T-helper 2 cell treated with Interferon-gamma antibody and Interleukin-4, amounts not matched to agents 5 μg/mL and 100 μg/mL, for 36 hours (primary cell): ENCODE results near the gene ADNP.
A peak's percentile ranks its signal among the peaks of the same experiment; 100 is the strongest.
"Not testable (repeated sequence)": the region's sequence is repeated elsewhere in the genome, so short reads cannot be mapped to it uniquely, and the experiment has no call there.

Experiments used
- DNase-seq: peaks from one replicate; pipeline ENCODE4 v3.0.0; 2021; ENCODE audit warnings: low spot score
- H3K27ac Mint-ChIP-seq: one replicate; pipeline ENCODE4 v1.8.0; 2021; ENCODE audit warnings: mild to moderate bottlenecking, mixed read lengths
- H3K27me3 Mint-ChIP-seq: one replicate; pipeline ENCODE4 v1.8.0; 2021; ENCODE audit warnings: low read depth, mixed read lengths
- H3K36me3 Mint-ChIP-seq: one replicate; pipeline ENCODE4 v1.8.0; 2021; ENCODE audit warnings: low read depth, mixed read lengths
- H3K4me1 Mint-ChIP-seq: one replicate; pipeline ENCODE4 v1.8.0; 2021; ENCODE audit warnings: low read depth, mixed read lengths
- H3K4me3 Mint-ChIP-seq: one replicate; pipeline ENCODE4 v1.8.0; 2022; ENCODE audit warnings: mild to moderate bottlenecking, moderate library complexity, mixed read lengths
- H3K9me3 Mint-ChIP-seq: one replicate; pipeline ENCODE4 v1.8.0; 2021; ENCODE audit warnings: mixed read lengths

Gene ADNP

DNA sequence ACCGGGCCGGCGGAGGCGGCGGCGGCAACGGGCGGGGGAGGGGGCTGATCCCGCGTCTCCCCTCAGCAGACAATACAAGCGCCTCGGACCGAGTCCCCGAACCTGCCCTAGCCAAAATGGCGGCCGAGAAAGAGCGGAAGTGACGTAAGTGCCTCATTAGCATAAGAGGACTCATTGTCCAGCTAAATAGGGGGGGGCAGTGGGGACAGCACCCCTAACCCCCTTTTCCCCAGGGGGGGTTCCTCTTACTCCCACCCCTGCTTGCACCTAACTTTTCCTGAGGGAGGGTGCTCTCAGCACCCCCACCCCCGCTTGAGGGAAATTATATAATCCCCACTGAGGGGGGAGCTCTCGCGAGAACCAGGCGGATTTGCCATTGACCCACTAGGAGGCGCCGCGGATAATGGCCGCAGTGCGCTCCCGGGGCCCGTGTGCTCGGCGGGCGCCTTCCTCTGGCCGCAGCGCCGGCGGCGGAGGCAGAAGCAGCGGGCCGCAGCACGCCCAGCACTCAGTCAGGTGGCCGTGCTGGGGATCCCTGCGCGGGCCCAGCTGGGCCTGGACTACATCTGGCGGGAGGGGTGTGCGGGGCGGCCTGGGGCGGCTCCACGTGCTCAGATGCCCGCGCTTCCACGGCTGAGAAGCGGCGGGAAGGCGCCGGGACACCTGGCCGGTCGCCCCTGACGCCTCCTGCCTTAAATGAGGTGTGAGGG, at the start of gene ADNP:
TSS of gene ADNP (minus strand) at position 132 of the 710 bp plus-strand sequence. CDS start 27,441 bp downstream, outside the sequence.
- peaks cover 65% of the 10 kb centered on the region for H3K36me3 Mint-ChIP-seq
- peak within 1 kb of the TSS; percentile 93 for H3K4me3 Mint-ChIP-seq

DNA sequence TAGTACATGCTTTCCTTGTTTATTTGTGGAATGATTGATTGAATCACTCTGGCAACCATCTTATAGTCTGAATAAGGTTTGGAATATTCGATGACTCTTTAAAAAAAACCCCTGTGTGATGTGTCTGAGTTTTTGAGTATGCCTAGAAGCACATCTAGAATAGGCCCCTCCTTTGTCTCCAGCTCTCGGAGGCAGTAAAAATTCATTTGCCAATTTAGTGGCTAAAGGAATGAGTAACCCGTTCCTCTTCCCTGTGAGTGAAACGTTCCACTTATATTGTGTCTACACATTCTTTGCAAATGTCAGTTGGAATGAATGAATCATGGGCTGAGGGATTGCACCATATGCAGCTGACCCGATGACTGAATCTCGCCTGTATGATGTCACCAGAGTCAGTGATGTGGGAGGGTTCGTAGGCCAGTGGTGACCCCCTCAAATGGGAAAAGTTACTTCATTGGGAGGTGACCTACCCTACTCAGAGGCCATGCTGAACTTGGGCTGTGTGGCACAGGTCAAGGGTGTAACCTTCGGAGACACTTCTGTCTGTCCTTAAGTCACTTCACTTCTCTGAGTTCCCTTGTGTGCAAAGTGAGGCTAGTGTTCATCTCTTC, 48.9 kb upstream of the ADNP start:
- Mint-ChIP-seq H3K36me3 (no peaks in the 10 kb centered on the region), H3K27ac (no peak overlapping the region), H3K4me3 (no peak overlapping the region), H3K4me1 (peaks cover 2% of the 10 kb centered on the region), H3K27me3 (peaks cover 6% of the 10 kb centered on the region), H3K9me3 (no peaks in the 10 kb centered on the region)
- peak; percentile 73 for DNase-seq

More for the DNA sequence above, at the start of gene ADNP:
- Mint-ChIP-seq H3K9me3 (no peaks in the 10 kb centered on the region), H3K4me1 (peaks cover 36% of the 10 kb centered on the region), H3K27me3 (no peaks in the 10 kb centered on the region), H3K27ac (peak within 1 kb of the TSS; percentile 96)
- peak; percentile 84 for DNase-seq

DNA sequence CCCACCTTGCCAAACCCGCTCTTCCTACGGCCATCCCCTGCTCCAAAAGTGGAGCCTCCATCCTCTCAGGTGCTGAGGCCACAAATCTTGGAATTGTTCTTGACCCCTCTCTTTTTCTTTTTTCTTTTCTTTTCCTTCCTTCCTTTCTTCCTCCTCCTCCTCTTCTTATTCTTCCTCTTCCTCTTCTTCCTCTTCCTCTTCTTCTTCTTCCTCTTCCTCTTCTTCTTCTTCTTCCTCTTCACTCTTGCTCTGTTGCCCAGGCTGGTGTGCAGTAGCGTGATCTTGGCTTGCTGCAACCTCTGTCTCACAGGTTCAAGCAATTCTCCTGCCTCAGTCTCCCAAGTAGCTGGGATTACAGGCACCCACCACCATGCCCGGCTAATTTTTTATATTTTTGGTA, 47.3 kb upstream of the ADNP start:
- H3K27me3 Mint-ChIP-seq, H3K9me3 Mint-ChIP-seq, DNase-seq, H3K27ac Mint-ChIP-seq, H3K36me3 Mint-ChIP-seq, H3K4me3 Mint-ChIP-seq, H3K4me1 Mint-ChIP-seq: not testable (repeated sequence)

DNA sequence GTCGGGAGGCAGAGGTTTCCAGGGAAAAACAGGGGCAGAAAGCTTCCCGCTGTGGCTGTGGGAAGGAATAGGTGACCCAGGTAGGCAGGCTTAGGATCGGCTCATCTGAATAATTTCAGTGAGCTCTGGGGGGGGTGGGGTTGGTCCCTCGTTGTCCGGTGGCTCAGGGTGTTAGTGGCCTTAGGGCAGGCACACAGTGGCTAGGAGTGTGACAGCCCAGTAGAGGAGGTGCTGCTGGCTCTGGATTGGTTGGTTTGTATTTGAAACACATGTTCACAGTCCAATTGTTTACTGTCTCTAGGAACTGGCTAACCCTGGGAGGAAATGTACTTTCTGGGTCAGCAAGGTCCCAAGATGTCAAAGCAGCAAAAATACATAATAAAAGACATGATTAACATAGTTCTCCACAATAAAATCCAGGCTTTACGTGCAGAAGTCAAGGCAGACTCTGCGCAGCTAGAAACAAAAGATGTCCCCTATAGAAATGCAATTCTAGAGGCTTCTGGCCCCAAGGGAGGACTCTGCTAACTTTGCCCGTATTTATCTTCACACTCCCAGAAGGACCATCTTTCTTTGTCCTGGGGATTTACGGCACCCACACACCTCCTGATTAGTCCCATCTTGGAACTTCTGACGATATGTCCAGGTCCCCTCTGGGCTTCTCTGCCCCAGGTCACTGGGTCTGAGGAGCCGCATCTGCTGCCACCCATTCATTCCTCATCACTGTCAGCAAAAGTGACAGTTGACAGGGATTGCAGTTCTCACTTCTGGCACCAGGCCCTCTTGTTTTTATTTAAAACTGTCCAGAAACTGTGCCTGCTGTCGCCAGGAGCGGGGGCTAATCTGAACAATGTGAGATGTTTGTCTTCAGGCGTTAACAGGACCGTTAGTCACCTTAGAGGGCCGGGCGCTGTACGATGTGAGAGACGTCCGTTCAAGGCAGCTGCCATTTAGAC, 46.1 kb upstream of the ADNP start:
- H3K27me3 Mint-ChIP-seq = peaks cover 6% of the 10 kb centered on the region
- no peaks in the 10 kb centered on the region for H3K36me3 Mint-ChIP-seq
- no peak overlapping the region for H3K4me3 Mint-ChIP-seq
- H3K4me1 Mint-ChIP-seq = peaks cover 2% of the 10 kb centered on the region
- H3K27ac Mint-ChIP-seq = no peak overlapping the region
- H3K9me3 Mint-ChIP-seq = no peaks in the 10 kb centered on the region
- DNase-seq = no peak

DNA sequence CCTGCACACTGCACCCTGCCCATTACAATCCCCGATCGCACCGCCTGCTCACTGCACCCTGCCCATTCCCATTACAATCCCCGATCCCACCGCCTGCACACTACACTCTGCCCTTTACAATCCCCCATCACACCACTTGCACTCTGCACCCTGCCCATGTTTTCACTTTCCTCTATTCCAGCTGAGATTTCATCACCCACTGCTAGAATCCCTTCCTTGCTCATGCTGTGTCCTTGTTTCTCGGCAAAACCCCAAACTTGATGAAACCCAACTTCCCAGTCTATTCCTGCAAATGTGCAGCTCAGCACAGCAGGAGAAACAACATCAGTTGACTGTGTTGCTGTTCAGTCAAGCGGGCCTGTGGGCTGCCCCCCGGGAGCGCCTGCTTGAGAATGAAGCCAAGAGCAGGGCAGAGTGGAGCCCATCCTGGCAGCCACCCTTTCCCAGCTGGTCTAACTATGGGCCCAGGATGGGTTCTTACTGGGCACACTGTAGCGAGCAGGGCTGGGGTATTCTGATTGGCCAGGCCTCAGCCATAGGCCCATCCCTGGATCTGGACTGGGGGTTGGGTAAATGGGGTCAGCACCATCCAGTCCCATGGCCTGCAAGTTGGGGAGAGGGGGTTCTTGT, 44.6 kb upstream of the ADNP start:
- Mint-ChIP-seq H3K36me3 (no peaks in the 10 kb centered on the region), H3K27ac (no peak overlapping the region), H3K9me3 (no peaks in the 10 kb centered on the region), H3K4me1 (peaks cover 2% of the 10 kb centered on the region), H3K27me3 (peaks cover 6% of the 10 kb centered on the region), H3K4me3 (no peak overlapping the region)
- DNase-seq = no peak

DNA sequence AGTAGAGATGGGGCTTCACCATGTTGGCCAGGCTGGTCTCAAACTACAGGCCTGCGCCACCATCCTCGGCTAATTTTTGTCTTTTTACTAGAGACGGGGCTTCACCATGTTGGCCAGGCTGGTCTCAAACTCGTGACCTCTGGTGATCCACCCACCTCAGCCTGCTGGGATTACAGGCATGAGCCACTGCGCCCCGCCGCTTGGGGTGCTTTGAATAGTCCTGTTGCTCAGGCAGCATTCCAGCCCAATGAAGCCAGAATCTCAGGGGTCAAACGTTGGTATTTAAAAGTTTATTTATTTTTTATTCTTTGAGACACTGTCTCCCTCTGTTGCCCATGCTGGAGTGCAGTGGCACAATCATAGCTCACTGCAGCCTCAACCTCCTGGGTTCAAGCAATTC, 38.7 kb upstream of the ADNP start:
- Mint-ChIP-seq H3K4me3 (no peak overlapping the region), H3K4me1 (no peaks in the 10 kb centered on the region), H3K27me3 (no peaks in the 10 kb centered on the region), H3K9me3 (no peaks in the 10 kb centered on the region), H3K36me3 (no peaks in the 10 kb centered on the region), H3K27ac (no peak overlapping the region)
- DNase-seq = no peak

DNA sequence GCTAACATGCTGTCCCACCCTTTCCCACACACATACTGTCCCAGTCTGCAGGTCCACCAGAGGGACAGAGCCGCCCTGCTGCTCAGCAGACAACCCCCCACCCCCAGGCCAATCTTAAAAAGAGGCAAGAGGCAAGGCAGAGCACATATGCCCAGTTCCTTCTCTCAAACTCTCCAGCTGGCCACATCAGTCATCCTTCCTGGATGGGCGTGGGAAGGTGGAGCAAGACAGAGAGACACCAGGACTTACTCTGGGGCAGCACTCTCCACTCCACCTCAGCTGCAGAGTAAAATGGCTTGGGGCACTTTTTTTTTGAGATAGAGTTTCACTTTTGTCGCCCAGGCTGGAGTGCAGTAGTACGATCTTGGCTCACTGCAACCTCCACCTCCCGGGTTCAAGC, 38.2 kb upstream of the ADNP start:
- H3K9me3 Mint-ChIP-seq = no peaks in the 10 kb centered on the region

DNA sequence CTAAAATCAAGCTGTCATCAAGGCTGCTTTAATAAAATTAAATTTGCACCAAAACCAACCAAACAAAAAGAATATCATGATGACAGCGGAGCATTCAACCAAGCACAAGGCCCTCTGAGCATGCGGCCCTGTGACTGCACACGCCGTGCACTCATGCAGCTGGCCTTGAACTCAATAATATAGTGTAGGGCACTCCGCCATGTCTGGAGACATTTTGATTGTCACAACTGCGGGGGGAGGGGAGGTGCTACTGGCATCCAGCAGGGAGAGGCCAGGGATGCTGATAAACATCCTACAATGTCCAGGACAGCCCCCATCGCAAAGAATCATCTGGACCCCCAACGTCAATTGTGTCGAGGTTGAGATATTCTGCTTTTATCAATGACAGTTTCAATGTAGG, 37.1 kb upstream of the ADNP start:
- no peak for DNase-seq
- Mint-ChIP-seq H3K9me3 (no peaks in the 10 kb centered on the region), H3K27me3 (no peaks in the 10 kb centered on the region), H3K4me3 (no peak overlapping the region), H3K4me1 (no peaks in the 10 kb centered on the region), H3K36me3 (no peaks in the 10 kb centered on the region), H3K27ac (no peak overlapping the region)

More for the DNA sequence above, 38.2 kb upstream of the ADNP start:
- H3K4me3 Mint-ChIP-seq = no peak overlapping the region
- H3K27ac Mint-ChIP-seq = no peak overlapping the region
- H3K4me1 Mint-ChIP-seq = no peaks in the 10 kb centered on the region
- no peak for DNase-seq
- H3K36me3 Mint-ChIP-seq = no peaks in the 10 kb centered on the region
- no peaks in the 10 kb centered on the region for H3K27me3 Mint-ChIP-seq

DNA sequence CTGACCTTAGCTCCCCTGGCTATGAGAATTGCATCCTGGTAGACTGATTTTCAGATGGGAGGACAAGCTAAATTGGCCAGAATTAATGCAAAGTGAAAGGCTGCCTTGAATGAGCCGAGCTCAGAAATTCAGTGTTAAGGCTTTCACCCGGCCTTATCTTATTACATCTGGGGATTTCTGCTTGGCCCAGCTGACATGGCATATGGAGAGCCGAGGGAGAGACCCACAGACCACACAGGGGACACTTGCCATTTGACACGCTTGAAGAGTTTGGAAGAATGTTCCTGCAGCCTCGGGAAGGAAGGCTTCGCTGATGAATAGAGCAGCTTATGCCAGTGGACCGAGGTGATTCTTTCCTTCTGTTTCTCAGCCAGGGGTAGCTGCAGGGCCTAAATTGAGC, 36.3 kb upstream of the ADNP start:
- no peaks in the 10 kb centered on the region for H3K4me1 Mint-ChIP-seq
- H3K27me3 Mint-ChIP-seq = no peaks in the 10 kb centered on the region
- H3K27ac Mint-ChIP-seq = no peak overlapping the region
- H3K4me3 Mint-ChIP-seq = no peak overlapping the region
- no peaks in the 10 kb centered on the region for H3K9me3 Mint-ChIP-seq
- no peaks in the 10 kb centered on the region for H3K36me3 Mint-ChIP-seq
- no peak for DNase-seq

DNA sequence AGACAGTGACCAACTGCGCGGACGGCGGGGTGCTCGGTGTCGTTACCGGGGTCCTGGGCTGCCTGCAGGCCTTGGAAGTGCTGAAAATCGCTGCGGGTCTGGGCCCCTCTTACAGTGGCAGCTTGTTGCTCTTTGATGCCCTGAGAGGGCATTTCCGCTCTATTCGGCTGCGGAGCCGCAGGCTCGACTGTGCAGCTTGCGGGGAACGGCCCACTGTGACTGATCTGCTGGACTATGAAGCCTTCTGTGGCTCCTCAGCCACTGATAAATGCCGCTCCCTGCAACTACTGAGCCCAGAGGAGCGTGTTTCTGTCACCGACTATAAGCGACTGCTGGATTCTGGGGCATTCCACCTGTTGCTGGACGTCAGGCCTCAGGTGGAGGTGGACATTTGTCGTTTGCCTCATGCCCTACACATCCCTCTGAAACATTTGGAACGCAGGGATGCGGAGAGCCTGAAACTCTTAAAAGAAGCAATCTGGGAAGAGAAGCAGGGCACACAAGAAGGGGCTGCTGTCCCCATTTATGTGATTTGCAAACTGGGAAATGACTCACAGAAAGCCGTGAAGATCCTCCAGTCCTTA, 28.4 kb upstream of the ADNP start:
- H3K27me3 Mint-ChIP-seq = no peaks in the 10 kb centered on the region
- H3K27ac Mint-ChIP-seq = peak overlapping the region; percentile 97
- no peak for DNase-seq
- peak overlapping the region; percentile 96 for H3K4me3 Mint-ChIP-seq
- no peaks in the 10 kb centered on the region for H3K9me3 Mint-ChIP-seq
- H3K4me1 Mint-ChIP-seq = peaks cover 27% of the 10 kb centered on the region
- H3K36me3 Mint-ChIP-seq = peaks cover 16% of the 10 kb centered on the region

DNA sequence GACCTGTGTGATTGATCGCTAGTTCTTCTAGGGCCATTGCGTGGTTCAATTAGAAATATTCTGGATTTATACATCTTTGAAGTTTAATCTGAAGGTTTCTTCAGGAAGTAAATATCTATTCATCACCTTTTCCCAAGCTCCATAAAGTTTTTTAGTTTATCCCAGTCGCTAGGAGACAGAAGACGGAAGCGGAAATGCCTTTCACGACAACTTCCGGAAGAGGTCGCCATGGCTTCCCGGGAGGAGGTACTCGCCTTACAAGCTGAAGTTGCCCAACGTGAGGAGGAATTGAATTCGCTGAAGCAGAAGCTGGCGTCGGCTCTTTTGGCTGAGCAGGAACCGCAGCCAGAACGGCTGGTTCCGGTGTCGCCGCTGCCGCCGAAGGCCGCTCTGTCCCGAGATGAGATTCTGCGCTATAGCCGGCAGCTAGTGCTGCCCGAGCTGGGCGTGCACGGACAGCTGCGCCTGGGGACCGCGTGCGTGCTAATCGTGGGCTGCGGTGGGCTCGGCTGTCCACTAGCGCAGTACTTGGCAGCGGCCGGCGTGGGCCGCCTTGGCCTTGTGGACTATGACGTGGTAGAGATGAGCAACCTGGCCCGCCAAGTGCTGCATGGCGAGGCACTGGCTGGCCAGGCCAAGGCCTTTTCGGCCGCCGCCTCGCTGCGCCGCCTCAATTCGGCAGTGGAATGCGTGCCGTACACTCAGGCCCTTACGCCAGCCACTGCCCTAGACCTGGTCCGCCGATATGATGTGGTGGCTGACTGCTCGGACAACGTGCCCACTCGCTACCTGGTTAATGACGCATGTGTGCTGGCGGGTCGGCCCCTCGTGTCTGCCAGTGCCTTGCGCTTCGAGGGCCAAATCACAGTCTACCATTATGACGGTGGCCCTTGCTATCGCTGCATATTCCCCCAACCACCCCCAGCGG, 27.6 kb upstream of the ADNP start, which contains the start of gene MOCS3:
TSS of gene MOCS3 (plus strand) at position 204 of the 928 bp plus-strand sequence. CDS start at position 229, 25 bp downstream.
- Mint-ChIP-seq H3K27me3 (no peaks in the 10 kb centered on the region), H3K9me3 (no peaks in the 10 kb centered on the region), H3K27ac (peak within 1 kb of the TSS; percentile 97), H3K4me3 (peak within 1 kb of the TSS; percentile 96), H3K4me1 (peaks cover 28% of the 10 kb centered on the region), H3K36me3 (peaks cover 21% of the 10 kb centered on the region)
- peak; percentile 78 for DNase-seq

DNA sequence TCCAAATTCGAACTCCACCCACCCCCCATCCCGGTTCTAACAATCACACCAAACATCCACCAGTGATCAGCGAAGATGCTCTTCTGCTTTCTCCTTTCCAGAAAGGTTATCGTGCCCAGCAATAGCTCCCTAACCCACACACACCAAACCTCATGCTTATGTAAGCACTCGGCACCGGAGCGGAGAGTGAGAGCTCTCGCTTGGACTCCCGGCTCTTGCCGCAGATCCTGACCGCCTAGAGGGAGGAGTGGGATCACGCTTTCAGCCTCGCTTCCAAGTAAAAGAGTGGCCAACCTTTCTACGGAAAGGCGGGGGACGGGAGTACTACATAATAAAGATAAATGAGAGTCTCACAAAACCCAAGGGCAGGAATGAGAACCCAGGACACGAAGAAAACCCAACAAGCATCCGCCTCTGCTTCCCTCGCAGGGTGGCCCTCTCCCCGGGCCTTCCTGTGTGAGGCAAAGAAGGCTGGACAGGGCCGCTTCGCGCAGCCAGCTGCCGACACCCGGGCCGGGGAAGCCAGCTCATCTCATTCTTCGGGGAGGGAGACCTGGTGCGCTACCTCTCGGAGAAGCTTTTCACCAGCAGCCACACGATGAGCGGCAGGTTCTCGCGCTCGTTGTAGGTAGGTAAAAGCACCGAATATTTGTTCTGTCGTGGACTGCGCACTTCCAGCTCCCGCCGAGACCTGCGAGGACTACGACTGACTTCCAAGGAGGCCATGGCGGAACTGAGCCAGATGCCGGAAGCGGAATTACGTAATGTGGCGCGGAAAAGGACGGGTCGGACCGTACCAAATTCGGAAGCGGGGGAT, 26.8 kb upstream of the ADNP start, which contains the start of gene DPM1:
TSS of gene DPM1 (minus strand) at position 735 of the 817 bp plus-strand sequence. CDS start at position 726, 9 bp downstream.
- Mint-ChIP-seq H3K27me3 (no peaks in the 10 kb centered on the region), H3K36me3 (peaks cover 28% of the 10 kb centered on the region), H3K27ac (peak within 1 kb of the TSS; percentile 97), H3K4me3 (peak within 1 kb of the TSS; percentile 96), H3K4me1 (peaks cover 31% of the 10 kb centered on the region), H3K9me3 (no peaks in the 10 kb centered on the region)
- DNase-seq = peak; percentile 83
